Measurements from ENCODE around the gene MCF2L. TPM values are rescaled to one million over a fixed set of nuclear protein-coding genes. Genes with fewer than 3 reads are reported as not detected.

Gene MCF2L
- polyA plus RNA-seq, 2 donors = 10.9 to 19.4 TPM

- 84 to 85% methylated on average over 10 of the region's 10 CpGs for WGBS, 2 donors
- H3K27ac ChIP-seq (ENCODE audit: low read depth in 2 of 2, low read length in 1 of 2) = no peak overlapping the region
- no peaks in the 10 kb centered on the region for H3K27me3 ChIP-seq (ENCODE audit: control insufficient read depth in 1 of 2, insufficient read depth in 2 of 2, low read length in 2 of 2)
- H3K36me3 ChIP-seq (ENCODE audit: control insufficient read depth in 2 of 2, insufficient read depth in 2 of 2, low read length in 1 of 2) = no peaks in the 10 kb centered on the region
- H3K4me3 ChIP-seq (ENCODE audit: low read depth in 1 of 2, low read length in 2 of 2) = no peak overlapping the region
- peaks cover 0 to 4% of the 10 kb centered on the region in 2 donors for H3K9me3 ChIP-seq (ENCODE audit: control insufficient read depth in 2 of 2, insufficient read depth in 1 of 2, low read depth in 1 of 2, low read length in 1 of 2)
- no peaks in the 10 kb centered on the region for H3K4me1 ChIP-seq (ENCODE audit: control insufficient read depth in 2 of 2, insufficient read depth in 2 of 2, low read length in 1 of 2)
Observed at GRCh38 chr13:113116871-113117271, 147.9 kb downstream of the MCF2L start.

- Histone ChIP-seq H3K4me1 (ENCODE audit: control insufficient read depth in 2 of 2, insufficient read depth in 2 of 2, low read length in 1 of 2) (no peaks in the 10 kb centered on the region), H3K36me3 (ENCODE audit: control insufficient read depth in 2 of 2, insufficient read depth in 2 of 2, low read length in 1 of 2) (no peaks in the 10 kb centered on the region), H3K27me3 (ENCODE audit: control insufficient read depth in 1 of 2, insufficient read depth in 2 of 2, low read length in 2 of 2) (no peaks in the 10 kb centered on the region), H3K27ac (ENCODE audit: low read depth in 2 of 2, low read length in 1 of 2) (no peak overlapping the region), H3K9me3 (ENCODE audit: control insufficient read depth in 2 of 2, insufficient read depth in 1 of 2, low read depth in 1 of 2, low read length in 1 of 2) (peaks cover 0 to 4% of the 10 kb centered on the region in 2 donors), H3K4me3 (ENCODE audit: low read depth in 1 of 2, low read length in 2 of 2) (no peak overlapping the region)
- WGBS, 2 donors = 87% methylated on average over 26 of the region's 26 CpGs
Observed at GRCh38 chr13:113117335-113117872, 148.4 kb downstream of the MCF2L start.

- WGBS, 2 donors = 83 to 91% methylated on average over 9 of the region's 9 CpGs
- H3K27me3 ChIP-seq (ENCODE audit: control insufficient read depth in 1 of 2, insufficient read depth in 2 of 2, low read length in 2 of 2) = no peaks in the 10 kb centered on the region
- no peaks in the 10 kb centered on the region for H3K36me3 ChIP-seq (ENCODE audit: control insufficient read depth in 2 of 2, insufficient read depth in 2 of 2, low read length in 1 of 2)
- no peak overlapping the region for H3K27ac ChIP-seq (ENCODE audit: low read depth in 2 of 2, low read length in 1 of 2)
- H3K4me3 ChIP-seq (ENCODE audit: low read depth in 1 of 2, low read length in 2 of 2) = no peak overlapping the region
- H3K4me1 ChIP-seq (ENCODE audit: control insufficient read depth in 2 of 2, insufficient read depth in 2 of 2, low read length in 1 of 2) = no peaks in the 10 kb centered on the region
- H3K9me3 ChIP-seq (ENCODE audit: control insufficient read depth in 2 of 2, insufficient read depth in 1 of 2, low read depth in 1 of 2, low read length in 1 of 2) = peaks cover 0 to 4% of the 10 kb centered on the region in 2 donors
Observed at GRCh38 chr13:113117911-113118260, 148.9 kb downstream of the MCF2L start.

- Histone ChIP-seq H3K9me3 (ENCODE audit: control insufficient read depth in 2 of 2, insufficient read depth in 1 of 2, low read depth in 1 of 2, low read length in 1 of 2) (peaks cover 0 to 4% of the 10 kb centered on the region in 2 donors), H3K4me3 (ENCODE audit: low read depth in 1 of 2, low read length in 2 of 2) (no peak overlapping the region), H3K27me3 (ENCODE audit: control insufficient read depth in 1 of 2, insufficient read depth in 2 of 2, low read length in 2 of 2) (no peaks in the 10 kb centered on the region), H3K4me1 (ENCODE audit: control insufficient read depth in 2 of 2, insufficient read depth in 2 of 2, low read length in 1 of 2) (no peaks in the 10 kb centered on the region), H3K36me3 (ENCODE audit: control insufficient read depth in 2 of 2, insufficient read depth in 2 of 2, low read length in 1 of 2) (no peaks in the 10 kb centered on the region), H3K27ac (ENCODE audit: low read depth in 2 of 2, low read length in 1 of 2) (no peak overlapping the region)
- 88 to 89% methylated on average over 37 to 42 of the region's 42 CpGs for whole genome bisulfite sequencing, 2 donors
Observed at GRCh38 chr13:113118261-113119021, 149.4 kb downstream of the MCF2L start.

GRCh38 chr13:113119166-113119821 lies 150.3 kb downstream of the MCF2L start:
- H3K9me3 ChIP-seq (ENCODE audit: control insufficient read depth in 2 of 2, insufficient read depth in 1 of 2, low read depth in 1 of 2, low read length in 1 of 2) = peaks cover 0 to 4% of the 10 kb centered on the region in 2 donors
- no peak overlapping the region for H3K27ac ChIP-seq (ENCODE audit: low read depth in 2 of 2, low read length in 1 of 2)
- no peak overlapping the region for H3K4me3 ChIP-seq (ENCODE audit: low read depth in 1 of 2, low read length in 2 of 2)
- no peaks in the 10 kb centered on the region for H3K27me3 ChIP-seq (ENCODE audit: control insufficient read depth in 1 of 2, insufficient read depth in 2 of 2, low read length in 2 of 2)
- no peaks in the 10 kb centered on the region for H3K4me1 ChIP-seq (ENCODE audit: control insufficient read depth in 2 of 2, insufficient read depth in 2 of 2, low read length in 1 of 2)
- 84 to 86% methylated on average over 16 of the region's 16 CpGs for WGBS, 2 donors
- no peaks in the 10 kb centered on the region for H3K36me3 ChIP-seq (ENCODE audit: control insufficient read depth in 2 of 2, insufficient read depth in 2 of 2, low read length in 1 of 2)

- Histone ChIP-seq H3K27me3 (ENCODE audit: control insufficient read depth in 1 of 2, insufficient read depth in 2 of 2, low read length in 2 of 2) (no peaks in the 10 kb centered on the region), H3K4me3 (ENCODE audit: low read depth in 1 of 2, low read length in 2 of 2) (no peak overlapping the region), H3K36me3 (ENCODE audit: control insufficient read depth in 2 of 2, insufficient read depth in 2 of 2, low read length in 1 of 2) (no peaks in the 10 kb centered on the region), H3K27ac (ENCODE audit: low read depth in 2 of 2, low read length in 1 of 2) (no peak overlapping the region), H3K9me3 (ENCODE audit: control insufficient read depth in 2 of 2, insufficient read depth in 1 of 2, low read depth in 1 of 2, low read length in 1 of 2) (peaks cover 0 to 4% of the 10 kb centered on the region in 2 donors), H3K4me1 (ENCODE audit: control insufficient read depth in 2 of 2, insufficient read depth in 2 of 2, low read length in 1 of 2) (no peaks in the 10 kb centered on the region)
- 88 to 92% methylated on average over 7 of the region's 7 CpGs for WGBS, 2 donors
Observed at GRCh38 chr13:113119822-113120189, 150.8 kb downstream of the MCF2L start.

- Histone ChIP-seq H3K27ac (ENCODE audit: low read depth in 2 of 2, low read length in 1 of 2) (no peak overlapping the region), H3K4me1 (ENCODE audit: control insufficient read depth in 2 of 2, insufficient read depth in 2 of 2, low read length in 1 of 2) (no peaks in the 10 kb centered on the region), H3K9me3 (ENCODE audit: control insufficient read depth in 2 of 2, insufficient read depth in 1 of 2, low read depth in 1 of 2, low read length in 1 of 2) (peaks cover 0 to 4% of the 10 kb centered on the region in 2 donors), H3K4me3 (ENCODE audit: low read depth in 1 of 2, low read length in 2 of 2) (no peak overlapping the region), H3K36me3 (ENCODE audit: control insufficient read depth in 2 of 2, insufficient read depth in 2 of 2, low read length in 1 of 2) (no peaks in the 10 kb centered on the region), H3K27me3 (ENCODE audit: control insufficient read depth in 1 of 2, insufficient read depth in 2 of 2, low read length in 2 of 2) (no peaks in the 10 kb centered on the region)
- WGBS, 2 donors = 82 to 88% methylated on average over 19 of the region's 19 CpGs
Observed at GRCh38 chr13:113120300-113121182, 151.5 kb downstream of the MCF2L start.

GRCh38 chr13:113121183-113121927 lies 152.3 kb downstream of the MCF2L start:
- Histone ChIP-seq H3K36me3 (ENCODE audit: control insufficient read depth in 2 of 2, insufficient read depth in 2 of 2, low read length in 1 of 2) (no peaks in the 10 kb centered on the region), H3K27ac (ENCODE audit: low read depth in 2 of 2, low read length in 1 of 2) (no peak overlapping the region), H3K4me1 (ENCODE audit: control insufficient read depth in 2 of 2, insufficient read depth in 2 of 2, low read length in 1 of 2) (no peaks in the 10 kb centered on the region), H3K9me3 (ENCODE audit: control insufficient read depth in 2 of 2, insufficient read depth in 1 of 2, low read depth in 1 of 2, low read length in 1 of 2) (peaks cover 0 to 4% of the 10 kb centered on the region in 2 donors), H3K4me3 (ENCODE audit: low read depth in 1 of 2, low read length in 2 of 2) (no peak overlapping the region), H3K27me3 (ENCODE audit: control insufficient read depth in 1 of 2, insufficient read depth in 2 of 2, low read length in 2 of 2) (no peaks in the 10 kb centered on the region)
- 90% methylated on average over 24 of the region's 24 CpGs for WGBS, 2 donors

Measured in esophagus (tissue), 2 donors.